Stimulated activated CD4-positive, alpha-beta T cell treated with anti-CD3 and anti-CD28 coated beads, Interleukin-2, amount 100 ng/mL, for 24 hours (primary cell): Measurements from ENCODE around the gene POMP.
"Not testable (repeated sequence)": the region's sequence is repeated elsewhere in the genome, so short reads cannot be mapped to it uniquely, and the experiment has no call there.

ENCODE experiments used
- DNase-seq, 2 donors: peaks; one replicate each; pipeline ENCODE4 v3.0.0-alpha.2; 2020

The POMP gene

DNA sequence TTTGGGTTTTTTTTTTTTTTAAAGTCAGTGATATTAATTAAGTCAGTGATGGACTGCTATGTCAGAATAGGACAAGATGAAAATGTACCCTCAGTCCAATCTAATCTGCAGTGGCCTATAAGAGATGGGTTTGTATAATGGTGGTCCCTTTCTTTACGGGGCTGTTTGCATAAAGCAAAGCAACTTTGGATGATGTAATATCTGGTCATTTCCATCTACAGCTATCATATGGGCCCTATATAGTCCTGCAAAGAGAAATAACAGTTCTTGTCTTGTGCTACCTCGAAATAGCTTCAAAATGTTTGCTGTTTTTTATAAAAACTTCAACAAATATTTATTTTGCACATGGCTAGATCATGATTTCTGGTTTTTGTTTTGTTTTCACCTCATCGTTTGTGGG, 20.2 kb upstream of the POMP start:
- DNase-seq, result no peak

GRCh38 chr13:28640861-28641599, 17.9 kb upstream of the POMP start:
- no peak for DNase-seq

DNA sequence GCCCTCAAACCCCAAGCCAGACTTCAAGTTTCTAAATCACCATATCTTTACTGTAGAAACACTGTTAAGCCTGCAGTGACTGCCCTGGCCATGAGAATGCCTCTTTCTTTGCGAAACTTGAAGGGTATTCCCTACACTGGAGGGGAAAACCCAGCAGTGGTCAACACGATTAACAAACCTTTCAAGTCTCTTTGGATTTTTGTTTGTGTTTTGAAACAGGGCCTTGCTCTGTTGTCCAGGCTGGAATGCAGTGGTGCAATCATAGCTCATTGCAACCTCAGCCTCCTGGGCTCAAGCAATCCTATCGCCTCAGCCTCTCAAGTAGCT, 17.4 kb upstream of the POMP start:
- no peak for DNase-seq

- no peak for DNase-seq
Observed at GRCh38 chr13:28650284-28650683, 8.6 kb upstream of the POMP start.

GRCh38 chr13:28651810-28652401, 7.0 kb upstream of the POMP start:
- DNase-seq, result no peak

GRCh38 chr13:28653111-28653510, 5.8 kb upstream of the POMP start:
- no peak for DNase-seq

DNA sequence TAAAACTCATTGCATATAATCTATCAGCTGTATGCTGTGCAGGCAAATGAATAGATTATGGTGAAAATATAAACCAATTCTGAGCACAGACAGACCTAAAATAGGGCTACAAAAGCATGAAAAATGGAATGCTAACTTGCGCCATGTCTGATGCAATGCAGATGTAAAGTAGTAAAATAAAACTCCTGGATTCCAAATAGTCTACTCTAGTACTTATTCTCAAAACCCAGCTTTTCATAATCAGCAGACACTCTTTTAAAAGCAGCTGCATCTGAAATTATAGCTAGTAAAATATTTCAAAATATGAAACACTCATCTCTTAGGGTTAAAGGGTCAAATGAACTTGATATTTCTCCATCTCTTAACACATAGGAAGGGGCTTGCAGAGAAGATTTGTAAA, 4.7 kb upstream of the POMP start:
- DNase-seq, result no peak

DNA sequence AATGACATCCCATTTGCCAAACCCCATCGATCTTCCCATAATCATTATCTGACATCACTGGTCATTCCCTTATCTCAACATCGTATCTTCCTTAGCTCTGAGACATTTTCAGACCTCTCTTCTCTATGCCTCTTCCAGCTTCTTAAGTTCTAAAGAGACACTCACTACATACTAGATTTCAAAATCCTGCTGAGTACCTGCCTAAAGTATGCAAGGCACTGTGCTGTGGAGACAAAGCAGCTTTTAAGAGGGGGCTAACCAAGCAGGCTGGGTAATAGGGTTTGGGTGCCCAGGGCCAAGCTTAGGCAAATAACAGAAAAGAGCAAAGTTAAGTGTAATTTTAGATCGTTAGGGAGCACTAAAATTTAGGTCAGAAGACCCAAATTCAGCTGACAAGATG, 3.4 kb upstream of the POMP start:
- no peak for DNase-seq

- DNase-seq, result no peak
Observed at GRCh38 chr13:28657784-28658538, 969 bp upstream of the POMP start.

DNA sequence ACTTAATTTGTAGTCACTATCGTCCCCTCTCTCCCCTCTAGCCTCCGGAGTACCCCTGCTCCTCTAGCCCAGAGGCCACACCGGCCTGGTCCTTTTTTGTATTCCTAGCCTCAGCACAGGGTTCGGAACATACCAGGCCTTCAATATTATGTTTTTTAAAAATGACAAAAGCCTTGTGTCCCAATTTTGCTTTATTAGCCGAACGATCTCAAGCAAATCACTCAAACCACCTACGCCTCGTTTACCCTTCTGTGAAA, 463 bp upstream of the POMP start:
- DNase-seq, result no peak

- DNase-seq, result no peak
Observed at GRCh38 chr13:28659621-28659970, 666 bp downstream of the POMP start.

GRCh38 chr13:28666897-28667488, 8.1 kb downstream of the POMP start:
- DNase-seq, result no peak

- no peak for DNase-seq
Observed at GRCh38 chr13:28671126-28671792, 12.3 kb downstream of the POMP start.

- DNase-seq, result no peak
Observed at GRCh38 chr13:28678809-28679208, 19.9 kb downstream of the POMP start.

DNA sequence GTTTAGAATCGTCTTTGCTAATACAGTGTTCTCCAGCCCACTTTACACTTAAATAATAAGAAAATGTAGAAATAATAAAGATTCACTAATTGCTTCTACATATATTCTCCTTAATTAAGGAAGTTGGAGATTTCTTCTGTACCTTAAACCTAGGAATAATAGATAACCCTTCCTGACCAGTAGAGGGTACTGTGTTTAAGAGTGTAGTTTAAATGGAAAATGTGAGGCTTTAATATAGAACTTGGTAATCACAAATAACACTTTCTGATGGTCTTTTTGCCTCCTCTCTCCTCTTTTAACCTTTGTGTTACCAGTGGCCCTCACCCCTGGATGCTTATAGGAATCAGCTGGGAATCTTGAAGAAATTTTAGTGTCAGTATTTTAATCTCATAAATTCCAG, 20.7 kb downstream of the POMP start:
- DNase-seq, result no peak

- no peak for DNase-seq
Observed at GRCh38 chr13:28680541-28680940, 21.6 kb downstream of the POMP start.

GRCh38 chr13:28683169-28683568, 24.2 kb downstream of the POMP start:
- DNase-seq, result not testable (repeated sequence)

DNA sequence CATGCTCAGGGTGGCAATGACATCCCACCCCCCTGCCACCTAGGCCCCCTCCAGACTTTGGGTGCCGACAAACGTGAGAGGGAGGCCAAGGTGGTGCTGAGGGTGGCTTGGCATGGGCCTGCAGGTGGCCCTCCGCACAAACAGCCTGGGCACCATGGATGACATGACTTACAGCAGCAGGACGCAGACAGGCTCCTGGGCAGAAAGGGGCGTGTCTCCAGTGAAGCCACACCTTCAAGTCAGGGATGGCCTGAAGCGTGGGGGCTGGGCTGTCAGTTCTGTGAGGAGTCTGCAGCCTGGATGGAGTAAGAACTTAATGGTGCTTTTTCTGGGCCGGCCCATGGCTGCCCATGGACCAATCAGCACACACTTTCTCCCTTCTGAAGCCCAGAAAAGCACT, 25.3 kb downstream of the POMP start:
- DNase-seq, result no peak

- no peak for DNase-seq
Observed at GRCh38 chr13:28685114-28685513, 26.2 kb downstream of the POMP start.

DNA sequence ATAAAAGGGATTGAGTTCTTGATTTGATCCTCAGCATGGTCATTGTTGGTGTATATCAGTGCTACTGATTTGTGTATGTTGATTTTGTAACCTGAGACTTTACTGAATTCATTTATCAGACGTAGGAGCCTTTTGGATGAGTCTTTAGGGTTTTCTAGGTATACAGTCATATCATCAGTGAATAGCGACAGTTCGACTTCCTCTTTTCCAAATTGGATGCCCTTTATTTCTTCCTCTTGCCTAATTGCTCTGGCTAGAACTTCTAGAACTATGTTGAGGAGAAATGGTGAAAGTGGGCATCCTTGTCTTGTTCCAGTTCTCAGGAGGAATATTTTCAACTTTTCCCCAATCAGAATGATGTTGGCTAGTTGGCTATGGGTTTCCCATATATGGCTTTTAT, 27.0 kb downstream of the POMP start:
- no peak for DNase-seq

- not testable (repeated sequence) for DNase-seq
Observed at GRCh38 chr13:28693605-28694491, 34.9 kb downstream of the POMP start.

- DNase-seq, result no peak
Observed at GRCh38 chr13:28697441-28697840, 38.5 kb downstream of the POMP start.

DNA sequence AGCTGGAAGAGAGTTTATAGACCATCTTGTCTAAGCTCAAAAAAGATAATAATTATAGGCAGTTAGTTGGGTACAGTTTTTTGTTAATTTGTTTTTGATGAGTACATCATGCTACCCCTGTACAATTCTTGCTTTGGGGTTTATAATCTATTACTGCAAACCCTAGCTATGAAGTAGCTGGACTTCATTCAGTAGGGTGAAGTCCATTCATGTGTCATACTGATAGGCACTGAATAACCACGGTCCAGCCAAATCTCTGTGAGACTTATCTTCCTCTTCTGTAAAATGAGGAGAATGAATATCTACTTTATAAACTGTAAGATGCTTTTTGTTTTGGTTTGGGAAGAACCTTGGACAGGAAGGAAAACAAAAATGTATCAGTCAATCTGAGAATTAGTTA, 40.3 kb downstream of the POMP start:
- DNase-seq, result no peak
